Activated CD4-positive, alpha-beta T cell treated with anti-CD3 and anti-CD28 coated beads for 48 hours (primary cell): ENCODE measurements around the gene SEMA4G.

Source experiments
- DNase-seq: peaks from one replicate; pipeline ENCODE4 v3.0.0-alpha.2; 2020

The SEMA4G gene

GRCh38 chr10:100969187-100970075 lies at the start of gene SEMA4G:
Gene SEMA4G, plus strand, starts transcription at chr10:100969504. Its CDS starts 3,409 bp downstream, at chr10:100972913.
- DNase-seq, result peak; percentile 52

- no peak for DNase-seq
These were observed 45.7 kb upstream of the SEMA4G start for GRCh38 chr10:100923580-100923979.

GRCh38 chr10:100927266-100927665 lies 42.0 kb upstream of the SEMA4G start:
- DNase-seq, result no peak

DNA sequence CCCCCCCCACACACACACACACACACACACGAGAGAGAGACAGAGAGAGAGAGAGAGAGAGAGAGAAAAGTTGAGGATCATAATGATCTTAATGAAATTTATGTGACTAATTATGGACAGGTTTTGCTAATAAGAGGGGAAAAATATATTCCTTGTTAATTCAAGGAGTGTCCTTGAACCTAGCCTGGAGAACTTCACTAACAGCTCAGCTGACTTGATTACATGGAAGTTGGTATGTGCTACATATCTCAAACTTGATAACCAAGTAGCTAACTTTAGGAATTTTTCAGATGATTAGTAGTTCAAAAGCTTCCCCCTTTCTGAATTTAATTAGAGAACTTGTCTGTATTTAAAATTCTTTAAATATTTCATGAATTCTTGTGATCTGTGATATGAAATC lies 41.3 kb upstream of the SEMA4G start:
- DNase-seq, result no peak

DNA sequence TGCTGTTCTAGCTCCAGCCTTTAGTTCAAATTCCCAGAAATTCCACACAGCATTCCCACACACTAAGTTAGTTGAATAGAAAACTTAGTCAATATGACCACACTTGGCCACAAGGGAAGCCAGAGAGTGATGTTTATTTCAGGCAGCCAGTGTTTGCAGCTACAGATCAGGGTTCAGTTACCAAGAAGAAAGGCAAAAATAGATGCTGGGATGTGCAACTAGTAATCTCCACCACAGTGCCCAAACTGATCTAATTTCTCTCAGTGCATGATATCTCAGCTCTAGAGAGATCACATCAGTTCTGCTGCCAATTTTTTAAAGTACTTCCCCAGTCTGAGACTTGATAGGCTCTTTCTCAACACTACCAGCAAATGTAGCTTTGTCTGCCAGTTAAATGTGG lies 38.9 kb upstream of the SEMA4G start:
- no peak for DNase-seq

DNA sequence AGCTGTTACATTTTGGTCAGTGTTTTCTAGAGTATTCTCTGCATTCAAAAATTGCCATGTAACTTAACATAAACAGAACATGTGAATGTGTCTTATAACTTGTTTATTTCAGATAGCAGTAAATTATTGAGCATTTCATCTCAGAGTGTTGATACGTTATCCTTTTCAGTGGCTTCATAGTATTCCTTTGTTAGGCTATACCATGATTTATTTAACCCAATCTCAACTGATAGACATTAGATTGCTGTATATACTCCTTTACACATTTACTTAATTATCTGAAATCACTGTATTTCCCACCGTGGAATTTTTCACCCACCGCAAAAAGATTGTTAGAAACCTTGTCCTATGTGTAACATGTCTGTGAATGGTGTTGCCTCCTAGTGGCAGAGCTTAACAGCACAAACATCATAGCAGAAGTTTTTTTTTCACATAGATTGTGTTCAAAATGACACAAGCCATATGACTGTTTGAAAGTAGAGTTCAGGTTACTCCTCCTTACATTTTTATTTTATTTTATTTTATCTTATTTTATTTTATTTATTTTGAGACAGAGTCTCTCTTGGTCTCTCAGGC lies 35.1 kb upstream of the SEMA4G start:
- DNase-seq, result no peak

GRCh38 chr10:100939763-100940344 lies 29.4 kb upstream of the SEMA4G start:
- no peak for DNase-seq

DNA sequence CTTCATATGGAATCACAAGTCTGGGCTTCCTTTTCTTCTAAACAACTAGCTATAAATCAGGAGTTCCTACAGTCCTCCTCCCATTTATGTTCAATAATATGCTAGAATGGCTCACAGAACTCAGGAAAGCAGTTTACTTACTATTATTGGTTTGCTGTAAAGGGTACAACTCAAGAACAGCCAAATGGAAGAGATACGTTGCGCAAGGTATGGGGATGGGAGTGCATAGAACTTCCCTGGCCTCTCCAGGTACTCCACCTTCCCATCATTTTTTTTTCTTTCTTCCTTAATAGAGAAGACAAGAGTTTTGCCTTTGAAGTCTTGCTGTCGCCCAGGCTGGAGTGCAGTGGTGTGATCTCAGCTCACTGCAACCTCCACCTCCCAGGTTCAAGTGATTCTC lies 27.1 kb upstream of the SEMA4G start:
- DNase-seq, result no peak

- DNase-seq, result no peak
These were observed 25.8 kb upstream of the SEMA4G start for GRCh38 chr10:100943508-100943907.

GRCh38 chr10:100945754-100946153 lies 23.6 kb upstream of the SEMA4G start:
- no peak for DNase-seq

GRCh38 chr10:100948916-100949315 lies 20.4 kb upstream of the SEMA4G start:
- DNase-seq, result no peak

GRCh38 chr10:100960251-100960650 lies 9.1 kb upstream of the SEMA4G start:
- no peak for DNase-seq

GRCh38 chr10:100962351-100963080 lies 6.8 kb upstream of the SEMA4G start:
- no peak for DNase-seq

GRCh38 chr10:100963826-100964225 lies 5.5 kb upstream of the SEMA4G start:
- no peak for DNase-seq

GRCh38 chr10:100965820-100966219 lies 3.5 kb upstream of the SEMA4G start:
- no peak for DNase-seq

- no peak for DNase-seq
These were observed 2.4 kb upstream of the SEMA4G start for GRCh38 chr10:100966887-100967286.

GRCh38 chr10:100967332-100967731 lies 2.0 kb upstream of the SEMA4G start:
- DNase-seq, result no peak

GRCh38 chr10:100968062-100968736 lies 1.1 kb upstream of the SEMA4G start:
- DNase-seq, result no peak

GRCh38 chr10:100968863-100969186 lies 479 bp upstream of the SEMA4G start:
- no peak for DNase-seq

DNA sequence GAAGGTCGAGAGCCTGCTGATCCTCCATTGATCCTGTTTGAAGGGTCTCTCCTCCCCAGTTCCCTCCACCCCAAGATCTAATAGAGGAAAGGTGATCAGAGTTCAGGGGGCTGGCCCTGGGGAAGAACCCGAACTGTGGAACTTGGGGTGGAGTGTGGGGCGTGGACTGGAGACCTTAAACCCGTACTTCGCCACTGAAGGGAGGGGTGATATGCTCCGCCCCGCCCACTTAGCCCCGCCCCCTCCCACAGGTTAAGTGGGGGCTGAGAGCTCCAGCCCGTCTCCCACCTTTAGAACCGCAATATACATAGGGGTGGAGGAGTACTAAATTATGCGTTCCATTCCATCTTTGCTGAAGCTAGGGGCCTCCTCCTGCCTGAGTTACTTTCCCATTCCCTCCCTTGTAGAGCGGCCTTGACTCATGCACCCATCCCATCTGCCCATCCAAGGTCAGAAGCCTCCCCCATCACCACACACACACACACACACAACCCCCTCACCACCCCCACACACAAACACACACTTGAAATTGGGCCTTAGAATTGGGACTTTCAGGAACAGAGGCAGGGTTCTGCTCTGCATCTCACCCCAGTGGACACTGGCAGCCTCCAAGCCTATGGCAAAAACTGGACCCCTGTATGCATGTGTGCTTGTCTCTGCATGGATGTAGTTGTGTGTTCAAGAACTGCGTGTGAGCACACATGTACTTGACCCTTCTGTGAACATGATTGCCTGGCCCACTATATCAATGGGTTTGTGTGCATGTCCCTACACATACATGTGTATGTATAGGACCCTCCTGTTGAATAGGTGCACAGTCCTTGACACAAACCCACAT lies 991 bp downstream of the SEMA4G start:
- peak; percentile 26 for DNase-seq

DNA sequence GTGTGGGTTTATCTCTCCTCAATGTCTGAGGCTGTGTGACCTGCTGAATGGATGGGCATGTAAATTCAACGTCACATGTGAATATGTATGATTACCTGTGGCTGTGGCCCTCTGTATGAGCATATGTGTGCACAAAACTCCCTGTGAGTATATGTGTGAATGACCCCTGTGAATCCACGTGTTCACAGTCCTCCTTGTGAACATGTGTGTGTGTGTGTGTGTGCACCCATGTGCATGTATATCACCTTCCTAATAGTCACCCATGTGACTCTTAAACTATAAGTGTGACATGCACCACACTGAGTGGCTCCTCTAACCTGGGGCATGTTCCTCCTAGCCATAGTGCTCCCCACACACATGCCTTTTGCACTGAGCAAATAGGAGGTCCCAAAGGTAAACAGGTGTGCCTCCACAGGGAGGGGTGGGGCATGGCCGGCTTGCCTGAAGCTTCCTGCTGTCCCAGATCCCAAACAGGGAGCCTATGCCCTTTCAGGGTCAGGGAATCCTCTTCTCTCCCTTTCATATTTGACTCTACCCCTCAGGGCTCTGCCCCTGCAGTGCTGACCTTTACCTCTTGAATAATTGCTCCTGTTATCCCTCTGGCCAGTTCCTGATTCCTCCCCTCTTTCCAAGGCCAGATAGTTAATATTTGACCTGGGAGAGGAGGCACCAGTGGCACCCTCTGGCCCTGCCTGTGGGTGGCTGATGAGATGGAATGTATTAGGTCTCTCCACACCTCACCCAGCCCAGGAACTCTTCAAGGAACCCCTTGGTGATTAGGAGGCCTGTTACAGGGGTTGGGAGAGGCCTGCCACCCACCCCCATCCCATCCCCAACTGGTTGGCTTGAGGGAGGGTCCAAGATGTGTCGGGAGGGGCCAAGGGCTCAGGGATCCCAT lies 1.9 kb downstream of the SEMA4G start:
- DNase-seq, result no peak
